Nephron (organoid): Measurements from ENCODE around the gene GUCY1B1.

Experiments
- H3K27ac Mint-ChIP-seq, 3 experiments: 2 replicates each; pipeline ENCODE4 v1.8.0; 2020; ENCODE audit warnings: mixed read lengths in 3 of 3, mild to moderate bottlenecking in 2 of 3, moderate library complexity in 1 of 3
- H3K27me3 Mint-ChIP-seq: 2 replicates; pipeline ENCODE4 v1.8.0; 2021; ENCODE audit warnings: low read depth, mild to moderate bottlenecking, moderate library complexity, mixed read lengths
- H3K36me3 Mint-ChIP-seq: 2 replicates; pipeline ENCODE4 v1.8.0; 2020; ENCODE audit warnings: low read depth, mixed read lengths
- H3K4me1 Mint-ChIP-seq: 2 replicates; pipeline ENCODE4 v1.8.0; 2020; ENCODE audit warnings: mixed read lengths
- H3K4me3 Mint-ChIP-seq, 3 experiments: 2 replicates each; pipeline ENCODE4 v1.8.0; 2020; ENCODE audit warnings: mild to moderate bottlenecking in 3 of 3, mixed read lengths in 3 of 3, moderate library complexity in 2 of 3
- H3K9me3 Mint-ChIP-seq: 2 replicates; pipeline ENCODE4 v1.8.0; 2020; ENCODE audit warnings: mixed read lengths
- CTCF ChIP-seq, 3 experiments: fragments of 200-600 bp; sonication (generic); IDR thresholded peaks; one replicate each; pipeline ENCODE4 v1.5.0; 2021; ENCODE audit warnings: antibody characterized with exemption in 3 of 3; ENCODE audit not compliant: unreplicated experiment in 3 of 3

The GUCY1B1 gene

GRCh38 chr4:155758481-155759371, at the start of gene GUCY1B1:
GUCY1B1 (plus strand) TSS chr4:155759021; CDS start chr4:155759141, 120 bp downstream.
- Mint-ChIP-seq H3K9me3 (no peaks in the 10 kb centered on the region), H3K36me3 (no peaks in the 10 kb centered on the region), H3K27ac (peak within 1 kb of the TSS; percentile 63 to 95 (median 86)), H3K27me3 (no peaks in the 10 kb centered on the region), H3K4me1 (peaks cover 24% of the 10 kb centered on the region), H3K4me3 (peak within 1 kb of the TSS; percentile 80 to 88 (median 87))
- peak; percentile 48 to 56 (median 53) for TF ChIP-seq CTCF (IDR thresholded peaks at IDR 0.05; ENCODE audit: unreplicated experiment in 3 of 3)

DNA sequence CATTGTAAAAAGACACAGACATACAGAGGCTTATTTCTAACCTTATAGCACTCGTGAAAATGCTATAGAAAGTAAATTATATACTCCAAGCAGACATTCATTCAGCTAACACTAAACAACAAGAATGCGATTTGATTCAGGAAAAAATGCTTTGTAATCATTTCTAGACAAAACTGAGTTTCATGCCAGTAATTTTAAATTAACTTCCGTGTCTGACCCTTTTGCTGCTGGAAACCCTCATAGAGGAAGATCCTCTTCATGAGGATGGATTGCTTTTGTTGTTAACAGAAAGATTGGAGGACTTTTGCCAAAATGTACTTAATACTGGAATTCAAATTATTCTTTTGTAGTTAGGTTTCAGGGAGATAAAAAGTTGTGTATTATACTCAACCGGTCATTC, 48.9 kb upstream of the GUCY1B1 start:
- no peak for TF ChIP-seq CTCF (IDR thresholded peaks at IDR 0.05; ENCODE audit: unreplicated experiment in 3 of 3)
- H3K4me1 Mint-ChIP-seq, result peaks cover 19% of the 10 kb centered on the region
- no peaks in the 10 kb centered on the region for H3K9me3 Mint-ChIP-seq
- H3K4me3 Mint-ChIP-seq, result no peak overlapping the region
- H3K27me3 Mint-ChIP-seq, result no peaks in the 10 kb centered on the region
- H3K27ac Mint-ChIP-seq, result peak overlapping the region; percentile 11 to 48 (median 42)
- H3K36me3 Mint-ChIP-seq, result peaks cover 28% of the 10 kb centered on the region

DNA sequence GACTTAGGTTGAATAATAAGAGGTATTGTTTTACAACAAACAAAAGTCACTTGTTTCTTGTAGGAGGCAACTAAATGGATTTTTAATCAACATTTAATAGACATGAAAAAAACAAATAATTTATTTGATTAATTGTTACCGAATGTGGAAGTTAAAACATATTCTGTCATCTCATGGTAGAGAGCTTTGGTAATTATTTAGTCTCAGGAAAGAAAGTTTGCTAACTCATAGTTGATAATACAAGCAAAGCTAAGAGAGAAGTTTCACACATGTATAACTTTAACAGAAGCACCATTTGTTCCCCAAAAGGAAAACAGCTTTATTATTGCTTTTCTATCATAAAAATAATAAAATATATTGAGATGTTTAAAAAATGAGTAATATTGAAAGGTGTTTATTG, 47.3 kb upstream of the GUCY1B1 start:
- no peak for TF ChIP-seq CTCF (IDR thresholded peaks at IDR 0.05; ENCODE audit: unreplicated experiment in 3 of 3)
- Mint-ChIP-seq H3K9me3 (no peaks in the 10 kb centered on the region), H3K36me3 (peaks cover 39% of the 10 kb centered on the region), H3K27me3 (no peaks in the 10 kb centered on the region), H3K27ac (no peak overlapping the region), H3K4me1 (peaks cover 8% of the 10 kb centered on the region), H3K4me3 (no peak overlapping the region)

DNA sequence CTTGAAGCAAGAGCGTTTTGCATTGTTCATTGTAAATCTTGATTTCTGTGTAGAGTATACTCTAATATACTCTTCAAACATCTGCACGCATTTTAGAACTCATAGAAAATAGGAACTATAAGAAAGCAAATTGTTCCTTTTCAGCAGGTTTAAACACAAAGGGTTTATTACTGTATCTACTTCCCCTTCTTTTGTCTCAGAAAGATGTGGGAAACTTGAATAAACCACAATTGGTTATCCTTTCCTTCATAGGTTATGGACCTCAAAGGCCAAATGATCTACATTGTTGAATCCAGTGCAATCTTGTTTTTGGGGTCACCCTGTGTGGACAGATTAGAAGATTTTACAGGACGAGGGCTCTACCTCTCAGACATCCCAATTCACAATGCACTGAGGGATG, 46.0 kb upstream of the GUCY1B1 start:
- no peaks in the 10 kb centered on the region for H3K9me3 Mint-ChIP-seq
- H3K4me1 Mint-ChIP-seq, result peaks cover 6% of the 10 kb centered on the region
- H3K36me3 Mint-ChIP-seq, result peaks cover 47% of the 10 kb centered on the region
- H3K27me3 Mint-ChIP-seq, result no peaks in the 10 kb centered on the region
- TF ChIP-seq CTCF (IDR thresholded peaks at IDR 0.05; ENCODE audit: unreplicated experiment in 3 of 3), result no peak
- H3K27ac Mint-ChIP-seq, result no peak overlapping the region
- H3K4me3 Mint-ChIP-seq, result no peak overlapping the region

- H3K4me3 Mint-ChIP-seq, result no peak overlapping the region
- no peak for TF ChIP-seq CTCF (IDR thresholded peaks at IDR 0.05; ENCODE audit: unreplicated experiment in 3 of 3)
- H3K36me3 Mint-ChIP-seq, result peaks cover 50% of the 10 kb centered on the region
- no peaks in the 10 kb centered on the region for H3K27me3 Mint-ChIP-seq
- H3K27ac Mint-ChIP-seq, result no peak overlapping the region
- no peaks in the 10 kb centered on the region for H3K9me3 Mint-ChIP-seq
- peaks cover 6% of the 10 kb centered on the region for H3K4me1 Mint-ChIP-seq
These were observed 44.9 kb upstream of the GUCY1B1 start for GRCh38 chr4:155713911-155714310.

- no peaks in the 10 kb centered on the region for H3K27me3 Mint-ChIP-seq
- H3K4me3 Mint-ChIP-seq, result no peak overlapping the region
- H3K4me1 Mint-ChIP-seq, result no peaks in the 10 kb centered on the region
- peaks cover 37% of the 10 kb centered on the region for H3K36me3 Mint-ChIP-seq
- no peaks in the 10 kb centered on the region for H3K9me3 Mint-ChIP-seq
- no peak for TF ChIP-seq CTCF (IDR thresholded peaks at IDR 0.05; ENCODE audit: unreplicated experiment in 3 of 3)
- no peak overlapping the region for H3K27ac Mint-ChIP-seq
These were observed 36.5 kb upstream of the GUCY1B1 start for GRCh38 chr4:155722336-155722735.
